ENCODE results near the gene CERS6.

DNA sequence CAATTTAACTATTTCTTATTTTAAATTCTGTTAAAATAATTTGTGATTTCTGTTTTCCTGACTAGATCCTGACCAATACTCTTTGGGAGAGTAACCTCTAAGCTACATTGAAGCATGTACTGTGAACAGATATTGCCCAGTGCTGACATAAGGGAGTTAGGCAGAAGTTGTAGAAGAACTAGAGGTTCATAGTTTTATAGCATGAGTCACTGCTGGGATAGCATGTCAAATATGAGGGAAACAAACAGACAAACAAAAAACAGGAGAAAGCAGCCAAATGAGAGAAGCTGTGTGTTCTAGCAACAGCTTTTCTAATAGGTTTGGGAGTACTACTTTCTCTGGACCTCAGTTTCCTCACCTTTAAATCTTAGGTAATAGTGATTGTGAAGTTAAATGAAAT, 72.4 kb downstream of the CERS6 start:
- no peak for TF ChIP-seq BACH2 (CRISPR knock-in tag; IDR thresholded peaks at IDR 0.05; ENCODE audit: borderline replicate concordance)
- TF ChIP-seq ZFP30 (CRISPR knock-in tag; IDR thresholded peaks at IDR 0.05), result no peak
- no peak for TF ChIP-seq ISL1 (CRISPR knock-in tag; IDR thresholded peaks at IDR 0.05)
- TF ChIP-seq TOX (CRISPR knock-in tag; IDR thresholded peaks at IDR 0.05; ENCODE audit: borderline replicate concordance), result no peak
- no peak for TF ChIP-seq SNAI2 (CRISPR knock-in tag; IDR thresholded peaks at IDR 0.05)
- TF ChIP-seq ZC3H10 (CRISPR knock-in tag; IDR thresholded peaks at IDR 0.05), result no peak
- no peak for TF ChIP-seq ZNF565 (CRISPR knock-in tag; conservative IDR thresholded peaks at IDR 0.05; ENCODE audit: low read depth)
- TF ChIP-seq ARNTL (CRISPR knock-in tag; IDR thresholded peaks at IDR 0.05; ENCODE audit: borderline replicate concordance, low read depth), result no peak
- TF ChIP-seq OSR1 (CRISPR knock-in tag; IDR thresholded peaks at IDR 0.05), result no peak
- TF ChIP-seq, protein P1, sequence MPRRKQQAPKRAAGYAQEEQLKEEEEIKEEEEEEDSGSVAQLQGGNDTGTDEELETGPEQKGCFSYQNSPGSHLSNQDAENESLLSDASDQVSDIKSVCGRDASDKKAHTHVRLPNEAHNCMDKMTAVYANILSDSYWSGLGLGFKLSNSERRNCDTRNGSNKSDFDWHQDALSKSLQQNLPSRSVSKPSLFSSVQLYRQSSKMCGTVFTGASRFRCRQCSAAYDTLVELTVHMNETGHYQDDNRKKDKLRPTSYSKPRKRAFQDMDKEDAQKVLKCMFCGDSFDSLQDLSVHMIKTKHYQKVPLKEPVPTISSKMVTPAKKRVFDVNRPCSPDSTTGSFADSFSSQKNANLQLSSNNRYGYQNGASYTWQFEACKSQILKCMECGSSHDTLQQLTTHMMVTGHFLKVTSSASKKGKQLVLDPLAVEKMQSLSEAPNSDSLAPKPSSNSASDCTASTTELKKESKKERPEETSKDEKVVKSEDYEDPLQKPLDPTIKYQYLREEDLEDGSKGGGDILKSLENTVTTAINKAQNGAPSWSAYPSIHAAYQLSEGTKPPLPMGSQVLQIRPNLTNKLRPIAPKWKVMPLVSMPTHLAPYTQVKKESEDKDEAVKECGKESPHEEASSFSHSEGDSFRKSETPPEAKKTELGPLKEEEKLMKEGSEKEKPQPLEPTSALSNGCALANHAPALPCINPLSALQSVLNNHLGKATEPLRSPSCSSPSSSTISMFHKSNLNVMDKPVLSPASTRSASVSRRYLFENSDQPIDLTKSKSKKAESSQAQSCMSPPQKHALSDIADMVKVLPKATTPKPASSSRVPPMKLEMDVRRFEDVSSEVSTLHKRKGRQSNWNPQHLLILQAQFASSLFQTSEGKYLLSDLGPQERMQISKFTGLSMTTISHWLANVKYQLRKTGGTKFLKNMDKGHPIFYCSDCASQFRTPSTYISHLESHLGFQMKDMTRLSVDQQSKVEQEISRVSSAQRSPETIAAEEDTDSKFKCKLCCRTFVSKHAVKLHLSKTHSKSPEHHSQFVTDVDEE (CRISPR knock-in tag; IDR thresholded peaks at IDR 0.05), result no peak
